ENCODE measurements around the gene SDF2.

DNA sequence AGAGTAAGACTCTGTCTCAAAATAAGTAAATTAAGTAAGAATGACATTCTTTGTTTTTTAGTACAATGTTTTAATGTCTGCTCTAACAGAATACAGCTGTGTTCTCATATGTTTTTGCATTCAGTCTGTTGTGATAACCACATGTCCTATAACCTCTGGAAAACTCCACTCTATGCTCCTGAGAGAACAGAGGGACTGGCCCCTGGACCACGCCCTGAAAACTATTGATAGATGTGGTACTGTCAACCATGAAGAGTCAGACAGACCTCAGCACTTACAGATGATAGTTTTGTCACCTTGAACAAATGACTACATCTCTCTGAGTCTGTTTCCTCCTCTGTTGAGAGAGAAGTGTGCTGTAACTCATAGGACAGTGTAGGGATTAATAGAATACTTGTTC, 8.2 kb upstream of the SDF2 start:
- TF ChIP-seq EZH2phosphoT487 (IDR thresholded peaks at IDR 0.05; ENCODE audit: insufficient read depth, low read depth) (no peak), EZH2 (IDR thresholded peaks at IDR 0.05; ENCODE audit: insufficient read depth, poor library complexity, severe bottlenecking) (no peak)

Data from GM23248 (cell line).